ENCODE data around the gene MYH10. TPM values are rescaled to one million over a fixed set of nuclear protein-coding genes. Genes with fewer than 3 reads are reported as not detected.

MYH10 gene
- total RNA-seq, 2 donors from 2014 or later, result 23.7 to 33.5 TPM

- no peak overlapping the region for H3K27ac Mint-ChIP-seq
- no peaks in the 10 kb centered on the region for H3K9me3 Mint-ChIP-seq
- no peaks in the 10 kb centered on the region for H3K36me3 Mint-ChIP-seq
- ATAC-seq, result no peak
- no peak for DNase-seq (ENCODE audit: low spot score in 2 of 2)
These were observed 164.1 kb downstream of the MYH10 start for GRCh38 chr17:8466456-8466855.

GRCh38 chr17:8465759-8466158, 164.8 kb downstream of the MYH10 start:
- Mint-ChIP-seq H3K9me3 (no peaks in the 10 kb centered on the region), H3K27ac (no peak overlapping the region), H3K36me3 (no peaks in the 10 kb centered on the region)
- ATAC-seq (no peak), DNase-seq (ENCODE audit: low spot score in 2 of 2) (no peak)

GRCh38 chr17:8465356-8465755, 165.2 kb downstream of the MYH10 start:
- no peaks in the 10 kb centered on the region for H3K9me3 Mint-ChIP-seq
- ATAC-seq, result no peak
- no peaks in the 10 kb centered on the region for H3K36me3 Mint-ChIP-seq

GRCh38 chr17:8464941-8465340, 165.6 kb downstream of the MYH10 start:
- peak overlapping the region; percentile 32 to 45 for H3K27ac Mint-ChIP-seq
- H3K36me3 Mint-ChIP-seq, result no peaks in the 10 kb centered on the region
- H3K9me3 Mint-ChIP-seq, result no peaks in the 10 kb centered on the region
- no peak for ATAC-seq
- DNase-seq (ENCODE audit: low spot score in 2 of 2), result no peak

More at GRCh38 chr17:8465356-8465755, 165.2 kb downstream of the MYH10 start:
- H3K27ac Mint-ChIP-seq, result peak overlapping the region; percentile 32 to 45
- DNase-seq (ENCODE audit: low spot score in 2 of 2), result no peak

- Mint-ChIP-seq H3K27ac (peak overlapping the region in 1 of 2 donors; percentile 61), H3K36me3 (peaks cover 0 to 3% of the 10 kb centered on the region in 2 donors), H3K9me3 (no peaks in the 10 kb centered on the region)
- DNase-seq (ENCODE audit: low spot score in 2 of 2) (no peak), ATAC-seq (no peak)
These were observed 167.4 kb downstream of the MYH10 start for GRCh38 chr17:8463099-8463498.

GRCh38 chr17:8462564-8462963, 168.0 kb downstream of the MYH10 start:
- no peaks in the 10 kb centered on the region for H3K9me3 Mint-ChIP-seq
- no peak for DNase-seq (ENCODE audit: low spot score in 2 of 2)
- H3K27ac Mint-ChIP-seq, result peak overlapping the region in 1 of 2 donors; percentile 61
- peaks cover 0 to 5% of the 10 kb centered on the region in 2 donors for H3K36me3 Mint-ChIP-seq
- ATAC-seq, result no peak

GRCh38 chr17:8459831-8460230, 170.7 kb downstream of the MYH10 start:
- Mint-ChIP-seq H3K9me3 (no peaks in the 10 kb centered on the region), H3K27ac (no peak overlapping the region), H3K36me3 (peaks cover 11 to 20% of the 10 kb centered on the region in 2 donors)
- no peak for ATAC-seq
- no peak for DNase-seq (ENCODE audit: low spot score in 2 of 2)

GRCh38 chr17:8459107-8459506, 171.4 kb downstream of the MYH10 start:
- ATAC-seq (no peak), DNase-seq (ENCODE audit: low spot score in 2 of 2) (no peak)
- Mint-ChIP-seq H3K27ac (no peak overlapping the region), H3K9me3 (no peaks in the 10 kb centered on the region), H3K36me3 (peaks cover 11 to 20% of the 10 kb centered on the region in 2 donors)

- peaks cover 11 to 20% of the 10 kb centered on the region in 2 donors for H3K36me3 Mint-ChIP-seq
These were observed 172.4 kb downstream of the MYH10 start for GRCh38 chr17:8458128-8458527.

GRCh38 chr17:8455665-8456209, 174.8 kb downstream of the MYH10 start:
- ATAC-seq (no peak), DNase-seq (ENCODE audit: low spot score in 2 of 2) (no peak)
- peak overlapping the region; percentile 50 to 58 for H3K27ac Mint-ChIP-seq
- peaks cover 11 to 20% of the 10 kb centered on the region in 2 donors for H3K36me3 Mint-ChIP-seq
- no peaks in the 10 kb centered on the region for H3K9me3 Mint-ChIP-seq

More at GRCh38 chr17:8458128-8458527, 172.4 kb downstream of the MYH10 start:
- peak; percentile 28 to 74 for ATAC-seq
- Mint-ChIP-seq H3K27ac (peak overlapping the region in 1 of 2 donors; percentile 77), H3K9me3 (no peaks in the 10 kb centered on the region)
- DNase-seq (ENCODE audit: low spot score in 2 of 2), result no peak

- DNase-seq (ENCODE audit: low spot score in 2 of 2) (no peak), ATAC-seq (no peak)
- Mint-ChIP-seq H3K9me3 (no peaks in the 10 kb centered on the region), H3K36me3 (peaks cover 18 to 19% of the 10 kb centered on the region in 2 donors), H3K27ac (no peak overlapping the region)
These were observed 177.2 kb downstream of the MYH10 start for GRCh38 chr17:8453326-8453725.

- H3K36me3 Mint-ChIP-seq, result peaks cover 10 to 18% of the 10 kb centered on the region in 2 donors
- DNase-seq (ENCODE audit: low spot score in 2 of 2) (no peak), ATAC-seq (no peak)
- no peaks in the 10 kb centered on the region for H3K9me3 Mint-ChIP-seq
- no peak overlapping the region for H3K27ac Mint-ChIP-seq
These were observed 178.5 kb downstream of the MYH10 start for GRCh38 chr17:8451933-8452614.

GRCh38 chr17:8448310-8448709, 182.2 kb downstream of the MYH10 start:
- DNase-seq (ENCODE audit: low spot score in 2 of 2) (no peak), ATAC-seq (no peak)
- no peak overlapping the region for H3K27ac Mint-ChIP-seq
- peaks cover 5 to 13% of the 10 kb centered on the region in 2 donors for H3K36me3 Mint-ChIP-seq
- no peaks in the 10 kb centered on the region for H3K9me3 Mint-ChIP-seq

GRCh38 chr17:8447799-8448198, 182.7 kb downstream of the MYH10 start:
- H3K36me3 Mint-ChIP-seq, result peaks cover 5 to 13% of the 10 kb centered on the region in 2 donors
- ATAC-seq (no peak), DNase-seq (ENCODE audit: low spot score in 2 of 2) (no peak)
- peak overlapping the region in 1 of 2 donors; percentile 61 for H3K27ac Mint-ChIP-seq
- H3K9me3 Mint-ChIP-seq, result no peaks in the 10 kb centered on the region

- no peak for ATAC-seq
These were observed 185.0 kb downstream of the MYH10 start for GRCh38 chr17:8445536-8445935.

GRCh38 chr17:8444494-8444893, 186.0 kb downstream of the MYH10 start:
- Mint-ChIP-seq H3K27ac (no peak overlapping the region), H3K9me3 (no peaks in the 10 kb centered on the region), H3K36me3 (peaks cover 5 to 17% of the 10 kb centered on the region in 2 donors)
- no peak for DNase-seq (ENCODE audit: low spot score in 2 of 2)
- no peak for ATAC-seq

More at GRCh38 chr17:8445536-8445935, 185.0 kb downstream of the MYH10 start:
- Mint-ChIP-seq H3K9me3 (no peaks in the 10 kb centered on the region), H3K27ac (no peak overlapping the region), H3K36me3 (peaks cover 5 to 13% of the 10 kb centered on the region in 2 donors)
- DNase-seq (ENCODE audit: low spot score in 2 of 2), result no peak

- DNase-seq (ENCODE audit: low spot score in 2 of 2), result no peak
- peaks cover 5 to 14% of the 10 kb centered on the region in 2 donors for H3K36me3 Mint-ChIP-seq
These were observed 186.8 kb downstream of the MYH10 start for GRCh38 chr17:8443756-8444155.

GRCh38 chr17:8442310-8442709, 188.2 kb downstream of the MYH10 start:
- no peak overlapping the region for H3K27ac Mint-ChIP-seq
- no peak for ATAC-seq
- H3K9me3 Mint-ChIP-seq, result no peaks in the 10 kb centered on the region
- peaks cover 5 to 14% of the 10 kb centered on the region in 2 donors for H3K36me3 Mint-ChIP-seq
- DNase-seq (ENCODE audit: low spot score in 2 of 2), result no peak

More at GRCh38 chr17:8443756-8444155, 186.8 kb downstream of the MYH10 start:
- Mint-ChIP-seq H3K27ac (no peak overlapping the region), H3K9me3 (no peaks in the 10 kb centered on the region)
- ATAC-seq, result no peak

All from activated naive CD4-positive, alpha-beta T cell treated with anti-CD3 and anti-CD28 coated beads, Interleukin-2, amount 50 U/mL, for 72 hours (primary cell).